ENCODE results near the gene COPS8.

- TF ChIP-seq YY1 (IDR thresholded peaks at IDR 0.05; ENCODE audit: insufficient read depth, insufficient read length): no peak
- no peak for TF ChIP-seq SUZ12 (IDR thresholded peaks at IDR 0.05; ENCODE audit: extremely low read depth, insufficient read depth, insufficient read length)
These were observed 26.4 kb upstream of the COPS8 start for GRCh38 chr2:237059155-237059875.
